Esophagus squamous epithelium (tissue), 4 donors: Measurements from ENCODE around the gene CADM1.

ENCODE experiments used
- CTCF ChIP-seq, 6 experiments: fragments of 450-650 bp in 4 of 6; fragments of 200-600 bp in 2 of 6; sonication (generic) in 2 of 6; IDR thresholded peaks; one replicate each; pipeline ENCODE4 v1.5.1; 2016 to 2019; ENCODE audit warnings: antibody characterized with exemption in 6 of 6, mild to moderate bottlenecking in 4 of 6, moderate library complexity in 4 of 6
- POLR2A ChIP-seq, 4 donors: fragments of 450-650 bp; IDR thresholded peaks; one replicate each; pipeline ENCODE4 v1.6.1; 2017; ENCODE audit warnings: antibody characterized with exemption in 4 of 4, mild to moderate bottlenecking in 4 of 4, moderate library complexity in 3 of 4

- TF ChIP-seq CTCF (IDR thresholded peaks at IDR 0.05) (no peak), POLR2A (IDR thresholded peaks at IDR 0.05) (no peak)
Measured at GRCh38 chr11:115377882-115378296, 126.3 kb downstream of the CADM1 start.
